Measurements from ENCODE around the gene ABCC2. TPM values are rescaled to one million over a fixed set of nuclear protein-coding genes. Genes with fewer than 3 reads are reported as not detected.
"Not testable (repeated sequence)": the region's sequence is repeated elsewhere in the genome, so short reads cannot be mapped to it uniquely, and the experiment has no call there.

Gene ABCC2
- total and polyA plus RNA-seq, 8 donors, result 0.60 to 1.8 (median 1.1) TPM

DNA sequence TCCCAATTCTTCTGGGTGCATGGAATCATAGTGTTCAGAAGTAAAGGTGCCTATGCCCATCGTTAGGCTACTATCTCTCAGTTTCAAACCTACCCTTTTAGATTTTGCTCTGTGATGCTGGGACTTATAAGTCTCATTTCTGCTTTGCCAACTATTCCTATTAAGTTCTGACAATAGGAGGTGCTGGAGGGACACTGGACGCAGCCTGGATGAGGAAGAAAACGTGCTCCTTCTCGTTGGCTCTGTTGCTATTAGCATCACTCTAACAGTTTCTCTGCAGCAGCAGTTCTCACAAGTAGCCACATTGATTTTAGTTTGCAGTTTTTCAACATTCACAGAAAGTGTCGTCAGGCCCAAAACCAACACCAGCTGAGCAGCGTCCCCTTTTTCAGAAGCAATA is 72.4 kb downstream of the ABCC2 start:
- no peaks in the 10 kb centered on the region for H3K36me3 ChIP-seq
- TF ChIP-seq CTCF (IDR thresholded peaks at IDR 0.05), result no peak
- no peak overlapping the region for H3K4me3 ChIP-seq
- H3K27ac ChIP-seq, result no peak overlapping the region
- H3K9me3 ChIP-seq, result no peaks in the 10 kb centered on the region
- no peaks in the 10 kb centered on the region for H3K4me1 ChIP-seq
- intact Hi-C loops (cut with DNase I), result no loop called here
- H3K27me3 ChIP-seq, result no peaks in the 10 kb centered on the region
- DNase-seq (peak in 2 of 4 donors; percentile 52 to 78), ATAC-seq (peak; percentile 53)

- no peaks in the 10 kb centered on the region for H3K9me3 ChIP-seq
- intact Hi-C loops (cut with DNase I), result no loop called here
- H3K27ac ChIP-seq, result no peak overlapping the region
- DNase-seq, result no peak
- no peaks in the 10 kb centered on the region for H3K36me3 ChIP-seq
- H3K4me1 ChIP-seq, result no peaks in the 10 kb centered on the region
- H3K4me3 ChIP-seq, result no peak overlapping the region
- no peak for TF ChIP-seq CTCF (IDR thresholded peaks at IDR 0.05)
- no peak for ATAC-seq
- no peaks in the 10 kb centered on the region for H3K27me3 ChIP-seq
Measured at GRCh38 chr10:99855479-99856071, 73.1 kb downstream of the ABCC2 start.

DNA sequence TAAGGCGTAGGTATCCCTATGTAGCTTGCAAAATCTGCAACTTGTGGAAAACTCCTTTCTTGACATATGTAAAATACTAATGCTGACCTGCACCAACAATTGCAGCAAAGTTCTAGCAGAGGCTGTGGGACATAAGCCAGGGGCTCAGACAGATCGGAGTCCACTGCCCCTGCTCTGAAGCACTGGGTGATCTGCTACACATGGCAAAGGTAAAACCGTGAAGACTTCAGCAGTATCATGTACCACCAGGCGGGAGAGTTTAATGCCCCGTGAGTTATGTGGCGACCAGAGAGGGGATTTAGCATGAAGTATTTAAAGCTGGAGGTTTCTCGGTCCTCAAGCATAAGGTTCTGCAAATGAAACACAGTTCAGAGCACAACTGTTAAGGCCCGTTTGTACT is 76.4 kb downstream of the ABCC2 start:
- H3K27me3 ChIP-seq, result no peaks in the 10 kb centered on the region
- no peak for ATAC-seq
- H3K36me3 ChIP-seq, result no peaks in the 10 kb centered on the region
- TF ChIP-seq CTCF (IDR thresholded peaks at IDR 0.05), result no peak
- H3K4me1 ChIP-seq, result no peaks in the 10 kb centered on the region
- no peak overlapping the region for H3K4me3 ChIP-seq
- no peak overlapping the region for H3K27ac ChIP-seq
- DNase-seq, result no peak
- intact Hi-C loops (cut with DNase I), result no loop called here
- H3K9me3 ChIP-seq, result no peaks in the 10 kb centered on the region

GRCh38 chr10:99859585-99859984 is 77.1 kb downstream of the ABCC2 start:
- no peaks in the 10 kb centered on the region for H3K36me3 ChIP-seq
- H3K9me3 ChIP-seq, result no peaks in the 10 kb centered on the region
- ATAC-seq, result no peak
- H3K27me3 ChIP-seq, result no peaks in the 10 kb centered on the region
- intact Hi-C loops (cut with DNase I), result no loop called here
- no peak for TF ChIP-seq CTCF (IDR thresholded peaks at IDR 0.05)
- DNase-seq, result no peak
- H3K4me3 ChIP-seq, result no peak overlapping the region
- H3K27ac ChIP-seq, result no peak overlapping the region
- no peaks in the 10 kb centered on the region for H3K4me1 ChIP-seq

- Histone ChIP-seq H3K4me1 (no peaks in the 10 kb centered on the region), H3K9me3 (no peaks in the 10 kb centered on the region), H3K27me3 (no peaks in the 10 kb centered on the region), H3K36me3 (no peaks in the 10 kb centered on the region), H3K27ac (no peak overlapping the region), H3K4me3 (no peak overlapping the region)
- intact Hi-C loops (cut with DNase I), result no loop called here
- no peak for TF ChIP-seq CTCF (IDR thresholded peaks at IDR 0.05)
- ATAC-seq, result no peak
- DNase-seq, result no peak
Measured at GRCh38 chr10:99860466-99860865, 78.0 kb downstream of the ABCC2 start.

DNA sequence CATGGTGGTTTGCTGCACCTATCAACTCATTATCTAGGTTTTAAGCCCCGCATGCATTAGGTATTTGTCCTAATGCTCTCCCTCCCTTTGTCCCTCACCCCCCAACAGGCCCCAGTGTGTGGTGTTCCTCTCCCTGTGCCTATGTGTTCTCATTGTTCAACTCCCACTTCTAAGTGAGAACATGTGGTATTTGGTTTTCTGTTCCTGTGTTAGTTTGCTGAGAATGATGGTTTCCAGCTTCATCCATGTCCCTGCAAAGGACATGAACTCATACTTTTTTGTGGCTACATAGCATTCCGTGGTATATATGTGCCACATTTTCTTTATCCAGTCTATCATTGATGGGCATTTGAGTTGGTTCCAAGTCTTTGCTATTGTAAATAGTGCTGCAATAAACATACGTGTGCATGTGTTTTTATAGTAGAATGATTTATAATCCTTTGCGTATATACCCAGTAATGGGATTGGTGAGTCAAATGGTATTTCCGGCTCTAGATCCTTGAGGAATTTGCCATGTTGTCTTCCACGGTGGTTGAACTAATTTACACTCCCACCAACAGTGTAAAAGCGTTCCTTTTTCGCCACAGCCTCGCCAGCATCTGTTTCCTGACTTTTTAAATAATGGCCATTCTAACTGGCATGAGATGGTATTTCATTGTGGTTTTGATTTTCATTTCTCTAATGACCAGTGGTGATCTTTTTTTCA is 81.2 kb downstream of the ABCC2 start:
- intact Hi-C loops (cut with DNase I); H3K36me3 ChIP-seq; H3K27me3 ChIP-seq; ATAC-seq; H3K27ac ChIP-seq; H3K4me3 ChIP-seq; H3K4me1 ChIP-seq; H3K9me3 ChIP-seq; DNase-seq: not testable (repeated sequence)

DNA sequence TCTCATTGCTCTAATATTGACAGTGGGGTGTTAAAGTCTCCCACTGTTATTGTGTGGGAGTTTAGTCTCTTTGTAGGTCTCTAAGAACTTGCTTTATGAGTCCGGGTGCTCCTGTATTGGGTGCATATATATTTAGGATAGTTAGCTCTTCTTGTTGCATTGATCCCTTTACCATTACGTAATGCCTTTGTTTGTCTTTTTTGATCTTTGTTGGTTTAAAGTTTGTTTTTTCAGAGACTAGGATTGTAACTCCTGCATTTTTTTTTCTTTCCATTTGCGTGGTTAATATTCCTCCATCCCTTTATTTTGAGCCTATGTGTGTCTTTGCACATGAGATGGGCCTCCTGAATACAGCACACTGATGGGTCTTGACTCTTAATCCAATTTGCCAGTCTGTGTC is 84.8 kb downstream of the ABCC2 start:
- H3K4me3 ChIP-seq; H3K4me1 ChIP-seq; H3K27ac ChIP-seq; intact Hi-C loops (cut with DNase I); DNase-seq; ATAC-seq; H3K9me3 ChIP-seq; H3K36me3 ChIP-seq: not testable (repeated sequence)
- H3K27me3 ChIP-seq, result peaks cover 0 to 13% of the 10 kb centered on the region in 2 donors
